ENCODE results near the gene OPTC. TPM values are rescaled to one million over a fixed set of nuclear protein-coding genes. Genes with fewer than 3 reads are reported as not detected.

The OPTC gene
- total RNA-seq, 2 donors from 2014 or later = not detected

GRCh38 chr1:203538726-203539125, 44.8 kb downstream of the OPTC start:
- intact Hi-C loops (cut with DNase I) = no loop called here
- H3K4me3 ChIP-seq = no peak overlapping the region
- H3K36me3 ChIP-seq (replicated peaks in 1 of 2; ENCODE audit: insufficient read depth in 1 of 2, low read depth in 2 of 2) = no peaks in the 10 kb centered on the region
- TF ChIP-seq CTCF (IDR thresholded peaks at IDR 0.05) = no peak
- TF ChIP-seq POLR2A (IDR thresholded peaks at IDR 0.05) = no peak
- H3K27me3 ChIP-seq = no peaks in the 10 kb centered on the region
- DNase-seq (no peak), ATAC-seq (no peak)
- peaks cover 28% of the 10 kb centered on the region for H3K4me1 ChIP-seq
- H3K27ac ChIP-seq = peak overlapping the region in 2 of 4 donors; percentile 44 to 54
- no peaks in the 10 kb centered on the region for H3K9me3 ChIP-seq
- WGBS, 2 donors = 19 to 33% methylated on average over 1 of the region's 1 CpG

DNA sequence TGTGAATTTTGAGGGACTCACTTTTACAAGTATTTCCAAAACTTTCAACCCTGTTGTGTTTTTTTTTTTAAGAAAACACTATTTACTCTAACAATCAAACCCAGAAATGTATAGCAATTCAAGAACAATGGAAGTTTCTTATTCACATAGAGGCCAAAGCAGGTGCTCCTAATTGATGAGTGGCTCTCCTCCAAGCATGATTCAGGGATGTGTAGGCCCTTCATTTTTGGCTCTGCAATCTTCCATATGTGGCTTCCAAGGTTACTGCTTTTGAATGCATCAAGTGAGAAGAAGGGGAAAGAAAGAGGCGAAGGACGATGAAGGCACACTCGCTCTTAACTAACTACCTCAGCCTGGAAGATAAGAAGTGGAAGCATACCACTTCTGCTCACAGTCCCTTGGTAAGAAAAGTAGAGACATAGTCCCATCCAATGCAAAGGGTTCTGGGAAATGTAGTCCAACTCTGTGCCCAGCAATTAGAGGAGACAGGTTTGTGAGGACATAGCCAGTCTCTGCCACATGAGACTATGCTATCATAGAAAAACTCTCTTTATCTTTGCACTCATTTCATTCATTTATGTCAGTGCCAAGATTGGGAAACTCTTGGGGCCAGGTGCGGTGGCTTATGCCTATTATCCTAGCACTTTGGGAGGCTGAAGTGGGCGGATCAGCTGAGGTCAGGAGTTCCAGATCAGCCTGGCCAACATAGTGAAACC, 46.0 kb downstream of the OPTC start:
- Histone ChIP-seq H3K36me3 (replicated peaks in 1 of 2; ENCODE audit: insufficient read depth in 1 of 2, low read depth in 2 of 2) (no peaks in the 10 kb centered on the region), H3K27me3 (no peaks in the 10 kb centered on the region), H3K9me3 (no peaks in the 10 kb centered on the region), H3K4me3 (no peak overlapping the region), H3K4me1 (peaks cover 28% of the 10 kb centered on the region), H3K27ac (no peak overlapping the region)
- intact Hi-C loops (cut with DNase I) = no loop called here
- TF ChIP-seq CTCF (IDR thresholded peaks at IDR 0.05) (no peak), POLR2A (IDR thresholded peaks at IDR 0.05) (no peak)
- no peak for ATAC-seq
- WGBS, 2 donors = 85 to 89% methylated on average over 5 of the region's 5 CpGs
- DNase-seq = no peak

- 65 to 74% methylated on average over 3 of the region's 3 CpGs for WGBS, 2 donors
- Histone ChIP-seq H3K4me1 (no peaks in the 10 kb centered on the region), H3K36me3 (replicated peaks in 1 of 2; ENCODE audit: insufficient read depth in 1 of 2, low read depth in 2 of 2) (no peaks in the 10 kb centered on the region), H3K27me3 (peaks cover 0 to 5% of the 10 kb centered on the region in 2 donors), H3K4me3 (no peak overlapping the region), H3K27ac (no peak overlapping the region), H3K9me3 (no peaks in the 10 kb centered on the region)
- ATAC-seq (no peak), DNase-seq (no peak)
- intact Hi-C loops (cut with DNase I) = no loop called here
- TF ChIP-seq CTCF (IDR thresholded peaks at IDR 0.05) = no peak
- no peak for TF ChIP-seq POLR2A (IDR thresholded peaks at IDR 0.05)
Measured at GRCh38 chr1:203544485-203544884, 50.5 kb downstream of the OPTC start.

DNA sequence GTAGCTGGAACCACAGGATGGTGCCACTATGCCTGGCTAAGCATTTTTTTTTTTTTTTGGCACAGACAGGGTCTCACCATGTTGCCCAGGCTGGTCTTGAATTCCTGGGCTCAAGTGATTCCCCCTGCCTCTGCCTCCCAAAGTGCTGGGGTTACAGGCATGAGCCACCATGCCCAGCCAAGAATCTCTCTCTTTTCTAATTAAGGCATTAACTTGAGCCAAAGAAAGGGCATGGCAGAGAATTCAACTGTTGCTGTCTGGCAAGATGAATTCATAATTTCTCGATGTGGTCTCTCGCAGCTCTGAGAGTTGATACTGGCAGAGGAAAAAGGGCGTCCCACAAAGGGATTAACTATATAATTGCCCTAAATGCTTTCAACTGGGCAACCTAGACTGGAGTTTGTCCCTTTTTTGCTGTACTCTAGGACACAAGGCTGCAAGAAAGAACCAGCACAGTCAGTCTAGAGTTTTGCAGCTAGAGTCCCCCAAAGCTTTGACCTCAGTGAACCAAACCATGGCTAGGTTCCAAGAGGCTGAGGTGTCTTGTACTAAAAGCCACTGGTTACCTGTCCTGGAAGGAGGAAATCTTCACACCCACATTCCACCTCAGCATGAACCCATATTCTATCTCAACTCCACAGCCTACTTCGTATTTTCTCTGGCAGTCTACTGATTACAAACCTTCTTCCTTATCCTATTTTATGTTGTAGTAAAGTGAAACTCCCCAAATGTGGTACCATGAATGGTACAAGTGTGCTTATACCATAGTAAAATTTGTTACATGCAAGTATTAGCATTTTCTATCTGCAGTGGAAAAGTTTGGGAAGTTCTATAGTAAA, 51.2 kb downstream of the OPTC start:
- no peak for ATAC-seq
- WGBS, 2 donors = 58 to 67% methylated on average over 4 of the region's 4 CpGs
- Histone ChIP-seq H3K36me3 (replicated peaks in 1 of 2; ENCODE audit: insufficient read depth in 1 of 2, low read depth in 2 of 2) (no peaks in the 10 kb centered on the region), H3K4me1 (no peaks in the 10 kb centered on the region), H3K27me3 (peaks cover 0 to 5% of the 10 kb centered on the region in 2 donors), H3K9me3 (no peaks in the 10 kb centered on the region), H3K27ac (no peak overlapping the region), H3K4me3 (no peak overlapping the region)
- DNase-seq = no peak
- intact Hi-C loops (cut with DNase I) = no loop called here
- TF ChIP-seq CTCF (IDR thresholded peaks at IDR 0.05) (no peak), POLR2A (IDR thresholded peaks at IDR 0.05) (no peak)
